GM21723 (cell line): ENCODE results near the gene TRDMT1.

Experiments used
- ATAC-seq: cut with Tn5 transposase; IDR thresholded peaks from one replicate; pipeline ENCODE4 v1.9.1; 2021; ENCODE audit warnings: mild to moderate bottlenecking, moderate library complexity; ENCODE audit not compliant: unreplicated experiment

The TRDMT1 gene

DNA sequence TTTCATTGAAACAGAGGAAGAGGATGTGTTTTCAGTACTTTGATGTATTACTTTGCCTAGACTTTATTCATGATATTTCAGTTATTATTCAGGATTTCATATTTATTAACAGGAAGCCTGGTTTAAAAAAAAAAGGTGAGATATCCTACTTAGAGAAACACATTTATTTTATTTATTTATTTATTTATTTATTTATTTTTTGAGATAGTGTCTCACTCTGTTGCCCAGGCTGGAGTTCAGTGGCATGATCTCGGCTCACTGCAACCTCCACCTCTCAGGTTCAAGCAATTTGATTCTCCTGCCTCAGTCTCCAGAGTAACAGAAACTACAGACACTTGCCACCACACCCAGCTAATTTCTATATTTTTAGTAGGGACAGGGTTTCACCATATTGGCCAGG is 24.5 kb downstream of the TRDMT1 start:
- no peak for ATAC-seq

- no peak for ATAC-seq
Measured at GRCh38 chr10:17176091-17176490, 25.4 kb downstream of the TRDMT1 start.

- ATAC-seq: no peak
Measured at GRCh38 chr10:17175551-17175950, 25.9 kb downstream of the TRDMT1 start.

GRCh38 chr10:17174626-17175025 is 26.8 kb downstream of the TRDMT1 start:
- no peak for ATAC-seq

DNA sequence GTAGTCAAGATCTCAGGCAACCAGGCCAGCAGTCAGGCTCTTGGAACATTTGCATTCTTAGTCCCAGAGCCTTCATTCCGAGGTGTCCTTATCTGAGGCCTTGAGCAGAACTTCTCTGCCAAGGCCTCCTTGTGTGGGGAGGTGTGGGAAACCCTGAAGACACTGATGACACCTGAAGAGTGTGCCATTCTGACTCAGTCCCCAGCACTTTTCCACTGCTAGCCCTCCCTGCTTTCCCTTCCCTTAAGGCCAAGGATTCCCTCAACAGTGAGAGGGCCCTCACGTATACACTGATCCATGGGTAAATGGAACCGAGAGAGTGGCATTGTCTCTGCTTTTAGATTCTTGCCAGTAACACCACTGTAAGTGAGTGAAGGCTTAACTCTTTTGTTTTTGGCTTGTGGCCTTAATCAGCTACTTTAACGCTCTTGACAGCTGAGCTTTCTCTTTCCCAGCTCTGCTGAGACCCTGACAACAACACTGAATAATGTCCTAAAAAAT is 30.3 kb downstream of the TRDMT1 start:
- ATAC-seq: no peak

DNA sequence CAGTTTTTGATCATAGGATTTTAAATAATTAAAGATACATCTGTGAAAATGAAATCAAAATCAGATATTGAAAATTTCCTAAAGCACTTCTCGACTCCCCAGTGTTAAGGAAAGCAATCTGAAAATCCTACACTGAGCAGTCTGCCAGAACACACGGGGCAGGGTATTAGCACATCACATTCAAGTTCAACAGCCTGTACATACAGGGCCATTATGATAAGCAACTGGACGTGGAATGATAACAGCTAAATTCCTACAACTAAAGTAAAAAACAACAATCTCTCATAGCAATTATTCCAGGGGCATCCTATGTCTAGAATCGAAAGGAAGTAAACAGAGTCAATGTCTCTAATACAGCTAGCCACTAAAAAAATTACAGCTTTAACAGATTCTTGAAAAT is 31.7 kb downstream of the TRDMT1 start:
- ATAC-seq: no peak

- ATAC-seq: no peak
Measured at GRCh38 chr10:17166699-17167098, 34.8 kb downstream of the TRDMT1 start.

DNA sequence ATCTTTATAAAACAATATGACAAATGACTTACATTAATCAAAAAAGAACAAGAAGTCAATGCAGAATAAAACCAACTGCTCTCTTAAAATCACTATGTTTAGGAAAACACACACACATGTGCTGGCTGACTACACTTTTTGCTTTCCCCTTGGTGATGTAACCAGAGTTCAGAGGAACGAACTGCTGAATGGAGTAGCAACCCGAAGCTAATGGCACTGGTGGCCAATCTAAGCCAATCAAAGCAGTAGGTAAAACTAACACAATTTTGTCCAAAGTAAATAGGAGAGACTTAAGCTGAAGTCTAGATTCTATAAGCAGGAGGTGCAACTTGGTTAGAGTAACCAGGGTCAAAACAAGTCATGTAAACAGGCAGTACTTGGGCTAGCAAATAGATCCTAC is 38.6 kb downstream of the TRDMT1 start:
- no peak for ATAC-seq

DNA sequence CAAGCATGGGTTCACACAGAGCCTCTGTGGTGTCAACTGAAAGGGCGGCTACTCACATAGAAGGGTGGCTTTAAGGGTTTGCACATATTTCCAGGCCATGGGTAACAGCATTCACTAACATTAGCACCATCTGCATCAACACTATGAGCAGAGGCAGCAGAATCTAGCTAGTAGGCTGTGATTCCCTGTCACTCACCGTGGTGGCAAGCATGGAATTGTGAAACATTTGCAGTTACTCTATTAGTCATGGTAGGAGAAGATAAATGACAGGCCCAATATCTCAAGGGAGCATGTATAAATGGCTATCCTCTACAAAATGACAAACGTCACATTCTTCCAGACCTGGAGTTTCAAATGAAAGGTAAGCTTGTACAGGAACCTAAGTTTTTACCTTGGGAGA is 39.7 kb downstream of the TRDMT1 start:
- ATAC-seq: no peak

DNA sequence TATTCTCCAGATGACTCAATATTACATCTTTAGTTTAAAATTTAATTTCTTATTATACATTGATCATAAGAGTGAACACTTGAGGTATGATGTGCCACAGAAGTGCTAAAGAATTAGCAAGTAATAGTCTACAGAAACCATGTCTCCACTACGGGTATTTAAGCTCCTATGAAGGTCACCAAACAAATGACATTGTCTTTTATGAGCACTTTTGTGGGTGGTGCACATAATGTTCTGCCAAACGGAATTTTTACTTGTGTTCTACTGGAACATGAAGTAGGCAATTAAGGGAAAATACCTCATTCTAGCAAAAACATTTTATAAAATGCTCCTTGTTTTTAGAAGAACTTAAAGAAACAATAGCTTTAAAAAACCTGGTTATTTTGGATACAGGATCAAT is 44.4 kb downstream of the TRDMT1 start:
- no peak for ATAC-seq

DNA sequence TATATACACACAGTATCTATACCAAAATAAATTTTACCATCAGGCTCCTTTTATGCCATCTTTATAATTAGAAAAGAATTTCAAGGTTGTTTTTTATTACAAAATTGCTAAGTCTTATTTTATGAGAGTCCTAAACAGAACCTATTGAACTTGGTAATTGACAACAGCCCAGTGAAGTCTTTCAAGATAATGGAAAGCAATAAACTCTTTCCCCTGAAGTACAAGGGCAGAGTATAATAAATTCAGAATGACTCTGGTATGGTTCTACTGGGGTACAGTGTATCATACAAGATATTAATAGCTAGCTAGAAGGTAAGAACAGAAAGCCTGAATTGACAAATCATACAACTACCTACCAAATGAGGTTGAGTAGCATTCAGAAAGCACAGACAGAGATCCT is 45.6 kb downstream of the TRDMT1 start:
- no peak for ATAC-seq

GRCh38 chr10:17154116-17154515 is 47.4 kb downstream of the TRDMT1 start:
- ATAC-seq: no peak

- ATAC-seq: no peak
Measured at GRCh38 chr10:17153321-17153720, 48.2 kb downstream of the TRDMT1 start.

DNA sequence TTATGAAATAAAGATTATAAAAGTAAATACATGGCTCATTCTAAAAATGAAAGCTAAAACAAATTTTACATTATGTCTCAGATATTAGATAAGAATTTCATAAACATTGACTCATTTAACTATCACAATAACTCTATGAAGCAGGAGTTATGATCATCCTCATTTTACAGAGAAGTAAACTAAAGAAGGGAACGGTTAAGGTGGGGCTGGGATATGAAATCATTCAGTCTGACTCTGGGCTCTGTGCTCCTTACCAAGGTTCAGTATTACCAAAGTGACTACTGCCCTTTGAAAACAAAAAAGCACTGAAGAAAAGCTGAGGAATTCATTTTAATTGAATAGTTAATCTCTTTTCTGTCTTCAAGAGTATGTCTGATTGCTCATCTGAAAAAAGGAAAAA is 49.8 kb downstream of the TRDMT1 start:
- no peak for ATAC-seq

DNA sequence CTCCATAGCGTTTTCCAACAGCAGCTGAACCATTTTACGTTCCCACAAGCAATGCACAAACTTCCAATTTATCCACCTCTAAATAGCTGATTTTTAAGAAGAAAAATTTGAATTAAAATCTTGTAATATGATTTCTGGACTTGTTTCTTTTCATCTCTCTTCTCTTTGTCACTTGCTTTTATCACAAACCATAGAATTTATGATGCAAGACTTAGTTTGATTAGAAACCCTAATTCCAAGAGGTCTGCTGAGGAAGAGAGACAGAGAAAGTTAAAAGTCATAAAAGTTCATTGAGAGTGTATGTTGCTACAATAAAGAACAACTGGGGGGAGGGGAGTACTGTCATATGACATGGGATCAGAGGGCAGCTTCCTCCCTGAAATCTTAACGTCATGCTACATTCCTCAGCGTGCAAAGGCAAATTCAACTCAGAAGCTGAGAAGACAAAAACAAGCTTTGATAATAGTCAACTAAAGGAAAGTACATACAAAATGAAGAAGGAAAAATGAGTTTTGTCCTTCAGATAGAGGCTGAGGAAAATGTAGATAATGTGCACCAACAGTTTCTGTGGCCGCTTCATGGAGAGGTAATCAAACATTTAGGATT is 53.5 kb downstream of the TRDMT1 start:
- no peak for ATAC-seq

DNA sequence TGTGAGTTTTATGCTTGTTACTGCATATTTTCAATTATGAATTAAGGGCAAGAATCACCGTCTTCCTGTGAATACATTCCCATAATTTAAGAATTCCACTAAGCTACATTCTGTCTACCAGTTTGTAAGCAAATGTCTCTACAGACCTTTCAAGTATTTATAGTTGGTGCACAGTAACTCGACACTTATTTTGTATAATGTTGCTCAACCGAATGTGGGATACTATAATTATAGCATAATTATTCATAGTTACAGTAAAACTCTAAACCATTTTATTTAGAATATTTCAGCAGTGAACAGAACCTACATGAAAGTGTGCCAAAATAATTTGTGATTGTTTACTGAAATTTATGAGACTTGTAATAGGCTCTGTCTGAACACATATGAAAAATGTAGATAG is 54.6 kb downstream of the TRDMT1 start:
- no peak for ATAC-seq

- ATAC-seq: no peak
Measured at GRCh38 chr10:17145239-17145638, 56.2 kb downstream of the TRDMT1 start.

- ATAC-seq: peak; percentile 77
Measured at GRCh38 chr10:17144757-17145156, 56.7 kb downstream of the TRDMT1 start.

- ATAC-seq: no peak
Measured at GRCh38 chr10:17144032-17144431, 57.4 kb downstream of the TRDMT1 start.

GRCh38 chr10:17143055-17143690 is 58.3 kb downstream of the TRDMT1 start:
- no peak for ATAC-seq

DNA sequence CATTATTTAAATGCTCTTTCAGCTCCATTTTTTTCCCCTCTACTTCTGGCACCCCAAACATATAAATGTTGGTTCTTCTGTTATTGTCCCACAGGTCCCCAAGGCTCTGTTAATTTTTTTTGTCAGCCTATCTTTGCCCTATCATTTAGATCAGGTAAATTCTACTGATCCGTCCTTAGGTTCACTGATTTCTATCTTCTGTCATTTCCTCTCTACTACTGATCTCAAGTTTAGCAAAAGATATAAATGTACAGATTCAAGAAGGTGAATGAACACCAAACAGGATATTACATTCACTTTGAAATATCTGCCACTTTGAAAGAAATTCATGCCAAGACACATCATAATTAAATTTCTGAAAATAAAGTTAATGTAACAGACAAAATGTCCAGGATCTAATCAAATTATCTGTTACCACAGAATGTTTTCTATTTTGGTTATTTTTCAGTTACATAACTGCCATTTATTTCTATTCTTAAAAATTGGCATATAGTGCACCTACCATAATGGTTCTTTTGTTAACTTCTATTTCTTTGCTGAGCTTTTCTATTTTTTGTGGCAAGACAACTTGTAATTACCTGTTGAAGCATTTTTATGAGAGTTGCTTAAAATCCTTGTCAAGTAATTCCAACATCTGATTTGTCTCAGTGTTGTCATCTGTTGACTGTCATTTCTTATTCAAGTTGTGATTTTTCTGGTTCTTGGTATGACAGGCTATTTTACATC is 59.8 kb downstream of the TRDMT1 start:
- no peak for ATAC-seq

DNA sequence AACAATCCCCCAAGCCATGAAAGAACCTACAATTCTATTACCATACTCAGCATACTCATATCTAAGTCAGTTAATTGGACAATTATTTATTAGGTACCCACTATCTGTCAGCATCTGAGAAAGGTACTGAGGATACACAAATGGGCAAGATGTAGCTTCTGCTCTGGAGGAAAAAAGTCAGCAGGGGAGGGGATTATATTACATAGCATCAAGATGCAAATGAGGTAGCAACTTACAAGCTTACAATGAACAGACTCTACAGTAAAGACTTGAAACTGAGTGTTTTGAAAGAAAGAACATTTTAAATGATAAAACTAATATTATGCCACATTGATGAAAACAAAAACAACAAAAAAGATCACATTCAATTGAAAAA is 61.1 kb downstream of the TRDMT1 start:
- ATAC-seq: no peak
